Esophagus muscularis mucosa (tissue), 3 donors: Measurements from ENCODE around the gene ADD3.

Experiments used
- POLR2A ChIP-seq: fragments of 450-650 bp; IDR thresholded peaks from one replicate; pipeline ENCODE4 v1.6.1; 2017; ENCODE audit warnings: antibody characterized with exemption, moderate library complexity, mild to moderate bottlenecking, low read depth
- POLR2AphosphoS5 ChIP-seq, 2 donors: sonication (generic); formaldehyde crosslinking; IDR thresholded peaks; one replicate each; pipeline ENCODE4 v1.6.1; 2017; ENCODE audit warnings: antibody characterized with exemption in 2 of 2
- TF ChIP-seq, protein P1 (sequence below), 3 experiments: fragments of 200-600 bp in 2 of 3; fragments of 450-650 bp in 1 of 3; sonication (generic) in 2 of 3; IDR thresholded peaks; one replicate each; pipeline ENCODE4 v1.5.1; 2017 to 2019; ENCODE audit warnings: antibody characterized with exemption in 3 of 3, mild to moderate bottlenecking in 2 of 3, moderate library complexity in 1 of 3

DNA sequence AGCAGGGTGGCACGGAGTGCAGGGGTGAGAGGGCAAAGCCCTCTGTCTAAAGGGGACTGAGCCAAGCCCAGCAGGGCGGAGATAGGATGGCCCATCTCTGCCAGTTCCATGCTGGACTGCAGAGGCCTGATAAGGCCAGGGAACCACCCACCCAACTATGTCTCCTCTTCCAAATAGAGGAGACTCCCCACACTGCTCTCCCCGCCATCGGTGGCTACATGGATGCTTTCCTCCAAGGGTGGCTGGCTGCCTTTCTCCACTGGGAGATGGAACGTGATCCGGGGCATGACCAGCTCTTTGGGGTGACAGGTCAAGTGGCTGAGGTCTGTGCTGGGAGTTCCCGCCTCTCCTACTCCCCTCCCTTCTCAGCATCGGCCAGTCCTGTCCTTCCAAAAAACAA, 141.5 kb downstream of the ADD3 start:
- TF ChIP-seq, protein P1, sequence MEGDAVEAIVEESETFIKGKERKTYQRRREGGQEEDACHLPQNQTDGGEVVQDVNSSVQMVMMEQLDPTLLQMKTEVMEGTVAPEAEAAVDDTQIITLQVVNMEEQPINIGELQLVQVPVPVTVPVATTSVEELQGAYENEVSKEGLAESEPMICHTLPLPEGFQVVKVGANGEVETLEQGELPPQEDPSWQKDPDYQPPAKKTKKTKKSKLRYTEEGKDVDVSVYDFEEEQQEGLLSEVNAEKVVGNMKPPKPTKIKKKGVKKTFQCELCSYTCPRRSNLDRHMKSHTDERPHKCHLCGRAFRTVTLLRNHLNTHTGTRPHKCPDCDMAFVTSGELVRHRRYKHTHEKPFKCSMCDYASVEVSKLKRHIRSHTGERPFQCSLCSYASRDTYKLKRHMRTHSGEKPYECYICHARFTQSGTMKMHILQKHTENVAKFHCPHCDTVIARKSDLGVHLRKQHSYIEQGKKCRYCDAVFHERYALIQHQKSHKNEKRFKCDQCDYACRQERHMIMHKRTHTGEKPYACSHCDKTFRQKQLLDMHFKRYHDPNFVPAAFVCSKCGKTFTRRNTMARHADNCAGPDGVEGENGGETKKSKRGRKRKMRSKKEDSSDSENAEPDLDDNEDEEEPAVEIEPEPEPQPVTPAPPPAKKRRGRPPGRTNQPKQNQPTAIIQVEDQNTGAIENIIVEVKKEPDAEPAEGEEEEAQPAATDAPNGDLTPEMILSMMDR (IDR thresholded peaks at IDR 0.05) = no peak
- no peak for TF ChIP-seq POLR2AphosphoS5 (IDR thresholded peaks at IDR 0.05)
- no peak for TF ChIP-seq POLR2A
